T-helper 2 cell treated with Interferon-gamma antibody and Interleukin-4, amounts not matched to agents 5 μg/mL and 100 μg/mL, for 36 hours (primary cell): ENCODE results near the gene INHBE.

Experiments used
- DNase-seq: peaks from one replicate; pipeline ENCODE4 v3.0.0; 2021; ENCODE audit warnings: low spot score
- H3K27ac Mint-ChIP-seq: one replicate; pipeline ENCODE4 v1.8.0; 2021; ENCODE audit warnings: mild to moderate bottlenecking, mixed read lengths
- H3K27me3 Mint-ChIP-seq: one replicate; pipeline ENCODE4 v1.8.0; 2021; ENCODE audit warnings: low read depth, mixed read lengths
- H3K36me3 Mint-ChIP-seq: one replicate; pipeline ENCODE4 v1.8.0; 2021; ENCODE audit warnings: low read depth, mixed read lengths
- H3K4me1 Mint-ChIP-seq: one replicate; pipeline ENCODE4 v1.8.0; 2021; ENCODE audit warnings: low read depth, mixed read lengths
- H3K4me3 Mint-ChIP-seq: one replicate; pipeline ENCODE4 v1.8.0; 2022; ENCODE audit warnings: mild to moderate bottlenecking, moderate library complexity, mixed read lengths
- H3K9me3 Mint-ChIP-seq: one replicate; pipeline ENCODE4 v1.8.0; 2021; ENCODE audit warnings: mixed read lengths

INHBE gene

DNA sequence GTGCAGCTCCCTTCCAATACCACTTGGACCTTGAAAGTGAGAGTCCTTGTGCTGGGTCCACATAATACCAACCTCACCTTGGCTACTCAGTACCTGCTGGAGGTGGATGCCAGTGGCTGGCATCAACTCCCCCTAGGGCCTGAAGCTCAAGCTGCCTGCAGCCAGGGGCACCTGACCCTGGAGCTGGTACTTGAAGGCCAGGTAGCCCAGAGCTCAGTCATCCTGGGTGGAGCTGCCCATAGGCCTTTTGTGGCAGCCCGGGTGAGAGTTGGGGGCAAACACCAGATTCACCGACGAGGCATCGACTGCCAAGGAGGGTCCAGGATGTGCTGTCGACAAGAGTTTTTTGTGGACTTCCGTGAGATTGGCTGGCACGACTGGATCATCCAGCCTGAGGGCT, 5.7 kb upstream of the INHBE start:
- no peaks in the 10 kb centered on the region for H3K9me3 Mint-ChIP-seq
- DNase-seq = no peak
- H3K27ac Mint-ChIP-seq = no peak overlapping the region
- H3K27me3 Mint-ChIP-seq = no peaks in the 10 kb centered on the region
- peaks cover 10% of the 10 kb centered on the region for H3K4me1 Mint-ChIP-seq
- no peaks in the 10 kb centered on the region for H3K36me3 Mint-ChIP-seq
- no peak overlapping the region for H3K4me3 Mint-ChIP-seq

DNA sequence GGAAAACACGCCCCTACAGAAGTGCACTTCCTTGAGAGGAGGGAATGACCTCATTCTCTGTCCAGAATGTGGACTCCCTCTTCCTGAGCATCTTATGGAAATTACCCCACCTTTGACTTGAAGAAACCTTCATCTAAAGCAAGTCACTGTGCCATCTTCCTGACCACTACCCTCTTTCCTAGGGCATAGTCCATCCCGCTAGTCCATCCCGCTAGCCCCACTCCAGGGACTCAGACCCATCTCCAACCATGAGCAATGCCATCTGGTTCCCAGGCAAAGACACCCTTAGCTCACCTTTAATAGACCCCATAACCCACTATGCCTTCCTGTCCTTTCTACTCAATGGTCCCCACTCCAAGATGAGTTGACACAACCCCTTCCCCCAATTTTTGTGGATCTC, 5.0 kb upstream of the INHBE start:
- no peak for DNase-seq
- no peaks in the 10 kb centered on the region for H3K27me3 Mint-ChIP-seq
- no peak overlapping the region for H3K4me3 Mint-ChIP-seq
- H3K4me1 Mint-ChIP-seq = peaks cover 7% of the 10 kb centered on the region
- H3K9me3 Mint-ChIP-seq = no peaks in the 10 kb centered on the region
- H3K36me3 Mint-ChIP-seq = no peaks in the 10 kb centered on the region
- H3K27ac Mint-ChIP-seq = no peak overlapping the region

DNA sequence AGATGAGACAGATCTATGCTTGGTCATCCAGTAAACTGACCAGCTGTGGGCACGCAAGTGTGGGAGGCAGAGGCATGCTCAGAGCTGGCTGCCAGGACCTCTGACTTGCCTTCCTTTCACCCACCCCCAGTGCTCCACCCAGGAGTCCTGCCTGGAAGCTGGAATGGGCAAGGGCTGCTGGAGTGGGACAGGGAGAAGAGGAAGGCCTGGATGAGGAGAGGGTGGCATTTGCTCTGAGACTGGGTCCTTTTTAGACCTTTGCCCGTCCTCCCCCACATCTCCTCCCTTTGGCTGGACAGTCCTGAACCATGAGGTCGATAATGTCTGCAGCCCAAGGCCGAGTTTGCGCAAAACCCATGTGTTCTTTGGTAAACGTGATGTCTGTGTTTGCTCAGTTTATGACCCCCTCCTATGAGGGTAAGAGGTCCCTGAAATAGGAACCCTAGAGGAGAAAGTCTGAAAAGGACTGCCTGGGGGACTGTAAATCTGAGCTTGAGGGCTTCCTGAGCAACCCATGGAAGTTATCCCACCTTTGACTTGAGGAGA, 3.8 kb upstream of the INHBE start:
- DNase-seq = no peak
- Mint-ChIP-seq H3K27ac (no peak overlapping the region), H3K4me1 (peaks cover 9% of the 10 kb centered on the region), H3K4me3 (no peak overlapping the region), H3K9me3 (no peaks in the 10 kb centered on the region), H3K27me3 (no peaks in the 10 kb centered on the region), H3K36me3 (no peaks in the 10 kb centered on the region)

DNA sequence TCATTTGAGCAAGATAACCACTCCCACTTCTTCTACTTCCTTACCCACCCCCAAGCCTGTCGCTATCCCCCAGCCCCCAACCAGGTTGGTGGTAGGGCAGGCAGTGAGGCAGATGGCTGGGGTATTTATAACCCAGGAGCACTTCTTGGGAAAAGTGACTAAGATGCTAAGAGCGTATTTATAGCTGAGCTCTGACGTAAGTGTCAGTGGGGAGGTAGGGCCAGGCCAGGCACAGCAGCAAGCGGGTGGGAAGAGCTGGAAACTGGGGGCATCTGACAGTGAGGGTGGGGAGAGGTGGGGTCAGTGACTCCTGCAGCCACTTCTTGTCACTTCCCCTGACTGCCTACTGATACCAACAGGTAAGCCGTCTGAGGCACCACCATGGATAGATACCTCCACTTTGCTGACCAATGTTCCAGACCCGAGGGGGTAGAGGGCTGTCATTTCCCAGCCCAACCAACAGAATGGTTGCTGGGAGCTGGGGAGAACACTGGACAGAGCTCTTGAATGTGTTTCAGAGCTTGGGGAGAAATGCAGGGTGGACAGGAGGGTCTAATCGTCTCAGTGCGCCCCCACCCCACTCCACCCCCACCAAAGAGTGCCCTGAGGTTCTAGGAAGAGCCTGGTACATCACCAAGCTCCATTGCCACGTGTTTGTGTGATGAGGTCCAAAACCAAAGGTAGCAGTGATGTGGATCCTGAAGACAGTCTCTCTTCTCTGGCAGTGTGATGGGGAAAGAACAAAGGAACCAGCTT, 2.7 kb upstream of the INHBE start:
- peak; percentile 49 for DNase-seq
- H3K4me1 Mint-ChIP-seq = peaks cover 9% of the 10 kb centered on the region
- H3K27me3 Mint-ChIP-seq = no peaks in the 10 kb centered on the region
- H3K9me3 Mint-ChIP-seq = no peaks in the 10 kb centered on the region
- no peak overlapping the region for H3K27ac Mint-ChIP-seq
- H3K4me3 Mint-ChIP-seq = no peak overlapping the region
- no peaks in the 10 kb centered on the region for H3K36me3 Mint-ChIP-seq

DNA sequence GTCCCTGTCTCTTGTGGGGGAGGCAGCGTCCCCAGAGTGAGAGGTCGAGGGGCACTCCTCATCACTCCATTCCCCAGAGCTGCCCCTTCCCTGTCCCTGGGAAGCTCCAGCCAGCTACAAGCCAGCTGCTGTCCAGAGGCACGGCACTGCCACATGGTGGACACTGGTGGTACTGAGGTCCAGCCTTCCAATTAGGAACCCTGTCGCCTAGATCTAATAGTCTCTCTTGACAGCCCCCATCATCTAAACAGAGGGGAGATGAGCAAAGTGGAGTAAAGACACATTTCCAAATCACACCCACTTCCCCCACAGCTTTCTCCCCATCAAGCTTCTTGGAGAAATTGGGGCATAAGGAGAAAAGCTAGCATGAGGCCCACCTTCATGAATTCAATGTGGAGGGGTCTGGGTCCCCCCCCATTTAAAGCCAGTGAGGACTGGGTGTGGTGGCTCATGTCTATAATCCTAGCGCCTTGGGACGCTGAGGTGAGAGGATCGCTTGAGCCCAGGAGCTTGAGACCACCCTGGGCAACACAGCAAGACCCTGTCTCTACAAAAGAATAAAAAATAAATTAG, 2.1 kb upstream of the INHBE start:
- no peaks in the 10 kb centered on the region for H3K9me3 Mint-ChIP-seq
- no peaks in the 10 kb centered on the region for H3K27me3 Mint-ChIP-seq
- H3K4me3 Mint-ChIP-seq = no peak overlapping the region
- DNase-seq = peak; percentile 48
- no peak overlapping the region for H3K27ac Mint-ChIP-seq
- H3K4me1 Mint-ChIP-seq = peaks cover 9% of the 10 kb centered on the region
- H3K36me3 Mint-ChIP-seq = no peaks in the 10 kb centered on the region

DNA sequence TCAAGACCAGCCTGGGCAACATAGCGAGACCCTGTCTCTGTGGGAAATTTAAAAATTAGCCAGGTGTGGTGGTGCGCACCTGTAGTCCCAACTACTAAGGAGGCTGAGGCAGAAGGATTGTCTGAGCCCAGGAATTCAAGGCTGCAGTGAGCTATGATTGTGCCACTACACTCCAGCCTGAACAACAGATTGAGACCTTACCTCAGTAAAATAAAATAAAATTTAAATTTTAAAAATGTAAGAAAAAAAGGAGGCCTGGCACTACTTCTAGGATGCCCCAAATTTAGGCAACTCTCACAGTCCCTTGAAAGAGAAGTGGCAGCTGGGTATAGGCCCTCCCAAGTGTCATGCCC, 918 bp upstream of the INHBE start:
- no peak for DNase-seq
- Mint-ChIP-seq H3K4me3 (no peak overlapping the region), H3K27me3 (no peaks in the 10 kb centered on the region), H3K36me3 (no peaks in the 10 kb centered on the region), H3K9me3 (no peaks in the 10 kb centered on the region), H3K4me1 (peaks cover 15% of the 10 kb centered on the region), H3K27ac (no peak overlapping the region)

DNA sequence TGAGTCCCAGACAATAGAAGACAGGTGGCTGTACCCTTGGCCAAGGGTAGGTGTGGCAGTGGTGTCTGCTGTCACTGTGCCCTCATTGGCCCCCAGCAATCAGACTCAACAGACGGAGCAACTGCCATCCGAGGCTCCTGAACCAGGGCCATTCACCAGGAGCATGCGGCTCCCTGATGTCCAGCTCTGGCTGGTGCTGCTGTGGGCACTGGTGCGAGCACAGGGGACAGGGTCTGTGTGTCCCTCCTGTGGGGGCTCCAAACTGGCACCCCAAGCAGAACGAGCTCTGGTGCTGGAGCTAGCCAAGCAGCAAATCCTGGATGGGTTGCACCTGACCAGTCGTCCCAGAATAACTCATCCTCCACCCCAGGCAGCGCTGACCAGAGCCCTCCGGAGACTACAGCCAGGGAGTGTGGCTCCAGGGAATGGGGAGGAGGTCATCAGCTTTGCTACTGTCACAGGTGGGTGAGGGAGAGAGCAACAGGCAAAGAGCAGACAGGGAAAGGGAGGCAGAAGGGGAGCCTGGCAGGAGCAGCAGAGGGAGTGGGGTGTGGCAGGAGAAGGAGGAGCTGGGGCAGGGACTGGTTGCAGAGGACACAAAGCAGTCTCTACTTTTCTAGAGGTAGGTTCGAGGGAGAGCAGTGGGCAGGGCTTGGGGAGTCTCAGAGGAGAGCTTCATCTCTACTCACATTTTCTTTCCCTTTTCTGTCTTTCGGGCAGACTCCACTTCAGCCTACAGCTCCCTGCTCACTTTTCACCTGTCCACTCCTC, 452 bp downstream of the INHBE start:
- Mint-ChIP-seq H3K36me3 (no peaks in the 10 kb centered on the region), H3K27ac (peak overlapping the region; percentile 41), H3K9me3 (no peaks in the 10 kb centered on the region), H3K27me3 (peaks cover 5% of the 10 kb centered on the region), H3K4me1 (peaks cover 25% of the 10 kb centered on the region), H3K4me3 (peak overlapping the region; percentile 72)
- no peak for DNase-seq

DNA sequence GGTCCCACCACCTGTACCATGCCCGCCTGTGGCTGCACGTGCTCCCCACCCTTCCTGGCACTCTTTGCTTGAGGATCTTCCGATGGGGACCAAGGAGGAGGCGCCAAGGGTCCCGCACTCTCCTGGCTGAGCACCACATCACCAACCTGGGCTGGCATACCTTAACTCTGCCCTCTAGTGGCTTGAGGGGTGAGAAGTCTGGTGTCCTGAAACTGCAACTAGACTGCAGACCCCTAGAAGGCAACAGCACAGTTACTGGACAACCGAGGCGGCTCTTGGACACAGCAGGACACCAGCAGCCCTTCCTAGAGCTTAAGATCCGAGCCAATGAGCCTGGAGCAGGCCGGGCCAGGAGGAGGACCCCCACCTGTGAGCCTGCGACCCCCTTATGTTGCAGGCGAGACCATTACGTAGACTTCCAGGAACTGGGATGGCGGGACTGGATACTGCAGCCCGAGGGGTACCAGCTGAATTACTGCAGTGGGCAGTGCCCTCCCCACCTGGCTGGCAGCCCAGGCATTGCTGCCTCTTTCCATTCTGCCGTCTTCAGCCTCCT, 1.1 kb downstream of the INHBE start:
- Mint-ChIP-seq H3K4me3 (peak overlapping the region; percentile 72), H3K4me1 (peaks cover 27% of the 10 kb centered on the region), H3K27me3 (peaks cover 9% of the 10 kb centered on the region), H3K9me3 (no peaks in the 10 kb centered on the region), H3K27ac (peak overlapping the region; percentile 33), H3K36me3 (no peaks in the 10 kb centered on the region)
- no peak for DNase-seq

DNA sequence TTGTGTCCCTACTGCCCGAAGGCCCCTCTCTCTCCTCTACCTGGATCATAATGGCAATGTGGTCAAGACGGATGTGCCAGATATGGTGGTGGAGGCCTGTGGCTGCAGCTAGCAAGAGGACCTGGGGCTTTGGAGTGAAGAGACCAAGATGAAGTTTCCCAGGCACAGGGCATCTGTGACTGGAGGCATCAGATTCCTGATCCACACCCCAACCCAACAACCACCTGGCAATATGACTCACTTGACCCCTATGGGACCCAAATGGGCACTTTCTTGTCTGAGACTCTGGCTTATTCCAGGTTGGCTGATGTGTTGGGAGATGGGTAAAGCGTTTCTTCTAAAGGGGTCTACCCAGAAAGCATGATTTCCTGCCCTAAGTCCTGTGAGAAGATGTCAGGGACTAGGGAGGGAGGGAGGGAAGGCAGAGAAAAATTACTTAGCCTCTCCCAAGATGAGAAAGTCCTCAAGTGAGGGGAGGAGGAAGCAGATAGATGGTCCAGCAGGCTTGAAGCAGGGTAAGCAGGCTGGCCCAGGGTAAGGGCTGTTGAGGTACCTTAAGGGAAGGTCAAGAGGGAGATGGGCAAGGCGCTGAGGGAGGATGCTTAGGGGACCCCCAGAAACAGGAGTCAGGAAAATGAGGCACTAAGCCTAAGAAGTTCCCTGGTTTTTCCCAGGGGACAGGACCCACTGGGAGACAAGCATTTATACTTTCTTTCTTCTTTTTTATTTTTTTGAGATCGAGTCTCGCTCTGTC, 1.8 kb downstream of the INHBE start:
- Mint-ChIP-seq H3K9me3 (no peaks in the 10 kb centered on the region), H3K4me3 (no peak overlapping the region), H3K27ac (no peak overlapping the region), H3K27me3 (peaks cover 13% of the 10 kb centered on the region), H3K4me1 (peaks cover 29% of the 10 kb centered on the region), H3K36me3 (no peaks in the 10 kb centered on the region)
- DNase-seq = no peak

DNA sequence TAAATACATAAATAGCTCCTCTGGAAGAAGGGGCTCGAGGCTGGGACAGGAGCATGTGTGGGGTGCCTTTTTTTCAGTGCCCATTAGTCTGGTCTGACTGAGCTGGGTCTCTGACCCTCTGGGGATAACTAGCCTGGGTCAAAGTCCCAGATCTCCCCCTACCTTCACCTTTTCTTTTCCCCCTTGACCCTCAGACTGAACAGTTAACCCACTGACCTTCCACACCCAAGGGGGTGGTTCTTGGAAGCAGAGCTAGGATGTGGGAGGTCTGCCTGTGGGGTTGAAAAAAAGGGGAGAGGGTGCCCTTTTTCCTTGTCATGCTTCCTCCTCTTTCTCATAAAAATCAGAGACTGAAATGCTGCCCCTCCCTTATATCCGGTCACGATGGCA, 3.6 kb downstream of the INHBE start:
- Mint-ChIP-seq H3K36me3 (no peaks in the 10 kb centered on the region), H3K27me3 (peaks cover 16% of the 10 kb centered on the region), H3K27ac (peak overlapping the region; percentile 91), H3K4me1 (peaks cover 34% of the 10 kb centered on the region), H3K4me3 (peak overlapping the region; percentile 94), H3K9me3 (no peaks in the 10 kb centered on the region)
- no peak for DNase-seq

DNA sequence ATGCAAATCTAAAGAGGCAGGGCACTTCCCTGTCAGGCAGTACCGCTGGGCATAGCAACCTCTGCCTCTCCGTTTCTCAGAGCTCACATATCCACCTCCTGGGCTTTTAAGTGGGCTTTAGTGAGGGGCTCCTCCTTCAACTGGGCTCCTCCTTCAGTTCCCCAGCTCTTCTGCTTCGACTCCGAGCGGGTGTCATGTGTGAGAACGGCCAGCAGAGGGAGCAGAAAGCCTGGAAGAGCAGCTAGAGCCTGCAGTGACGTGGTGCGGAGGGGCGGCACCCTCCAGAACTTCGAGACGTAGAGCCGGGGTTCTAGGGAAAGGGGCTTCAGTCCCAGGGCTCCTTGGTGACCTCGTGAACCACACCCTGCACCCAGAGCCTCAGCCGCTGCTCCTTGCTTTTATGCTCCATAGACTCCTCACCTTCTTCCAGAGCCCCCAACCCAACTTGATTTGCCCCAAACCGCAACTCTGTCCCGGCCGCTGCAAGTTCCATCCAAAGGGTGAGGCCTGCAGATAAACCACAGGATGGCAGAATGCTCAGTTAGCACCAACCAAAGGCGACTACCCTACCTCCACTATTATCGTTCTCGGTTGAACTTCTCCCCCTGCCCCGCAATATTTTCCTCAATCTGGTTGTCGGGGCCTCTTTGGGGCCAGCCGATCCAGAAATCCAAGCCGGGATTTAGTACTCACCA, 4.1 kb downstream of the INHBE start:
- DNase-seq = peak; percentile 91
- no peaks in the 10 kb centered on the region for H3K9me3 Mint-ChIP-seq
- H3K4me1 Mint-ChIP-seq = peaks cover 38% of the 10 kb centered on the region
- peak overlapping the region; percentile 94 for H3K4me3 Mint-ChIP-seq
- peaks cover 16% of the 10 kb centered on the region for H3K27me3 Mint-ChIP-seq
- H3K36me3 Mint-ChIP-seq = no peaks in the 10 kb centered on the region
- peak overlapping the region; percentile 91 for H3K27ac Mint-ChIP-seq

DNA sequence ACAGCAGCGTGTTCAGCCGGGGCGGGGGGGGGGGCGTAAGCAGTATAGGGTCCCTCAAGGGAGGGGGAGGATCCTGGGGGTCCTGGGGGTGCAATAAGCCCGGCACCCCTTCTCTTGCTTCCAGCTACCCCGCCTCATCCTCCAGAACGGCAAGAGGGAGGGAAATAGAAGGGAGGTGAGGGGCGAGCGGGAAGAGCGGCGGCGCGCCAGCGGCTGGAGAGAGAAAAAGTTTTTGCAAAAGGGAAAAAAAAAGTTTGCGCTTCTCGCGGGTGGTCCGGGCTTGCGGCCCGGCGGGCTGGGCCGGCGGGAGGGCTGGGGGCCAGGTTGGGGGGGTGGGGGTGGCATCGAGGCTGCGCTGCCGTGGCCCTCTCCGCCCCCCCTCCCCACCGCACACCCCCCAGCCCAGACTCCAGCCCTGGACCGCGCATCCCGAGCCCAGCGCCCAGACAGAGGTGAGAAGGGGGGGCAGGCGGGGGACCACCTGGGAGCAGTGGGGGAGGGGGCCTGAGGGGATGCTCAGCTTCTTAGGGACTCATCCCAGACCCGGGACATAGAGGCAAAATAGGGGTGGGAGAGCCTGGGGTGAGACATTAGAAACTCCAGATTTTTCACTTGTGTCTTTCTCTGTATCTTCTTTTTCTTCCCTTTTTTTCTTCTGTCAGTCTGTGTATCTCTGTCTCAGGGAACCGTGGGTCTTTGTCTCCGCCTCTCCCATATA, 4.8 kb downstream of the INHBE start, which contains the start of gene GLI1:
Gene GLI1 (plus strand): TSS at position 36 of the 718 bp plus-strand sequence. CDS start 3,907 bp downstream, outside the sequence.
- Mint-ChIP-seq H3K4me3 (peak within 1 kb of the TSS; percentile 94), H3K27ac (peak within 1 kb of the TSS; percentile 91), H3K9me3 (no peaks in the 10 kb centered on the region), H3K27me3 (peaks cover 16% of the 10 kb centered on the region), H3K4me1 (peaks cover 38% of the 10 kb centered on the region), H3K36me3 (no peaks in the 10 kb centered on the region)
- no peak for DNase-seq
